ENCODE measurements around the gene KCNJ1.

- no peak for TF ChIP-seq POLR2A (IDR thresholded peaks at IDR 0.05)
- no peak for TF ChIP-seq CTCF (IDR thresholded peaks at IDR 0.05)
Observed at GRCh38 chr11:128893578-128894285, 26.6 kb upstream of the KCNJ1 start.

All from right lobe of liver (tissue), 4 donors.